HG02981 (cell line): Measurements from ENCODE around the gene AP2A1.
"Not testable (repeated sequence)": the region's sequence is repeated elsewhere in the genome, so short reads cannot be mapped to it uniquely, and the experiment has no call there.

Experiments used
- ATAC-seq: cut with Tn5 transposase; IDR thresholded peaks from one replicate; pipeline ENCODE4 v1.9.1; 2021; ENCODE audit warnings: mild to moderate bottlenecking, moderate library complexity; ENCODE audit not compliant: unreplicated experiment

The AP2A1 gene

DNA sequence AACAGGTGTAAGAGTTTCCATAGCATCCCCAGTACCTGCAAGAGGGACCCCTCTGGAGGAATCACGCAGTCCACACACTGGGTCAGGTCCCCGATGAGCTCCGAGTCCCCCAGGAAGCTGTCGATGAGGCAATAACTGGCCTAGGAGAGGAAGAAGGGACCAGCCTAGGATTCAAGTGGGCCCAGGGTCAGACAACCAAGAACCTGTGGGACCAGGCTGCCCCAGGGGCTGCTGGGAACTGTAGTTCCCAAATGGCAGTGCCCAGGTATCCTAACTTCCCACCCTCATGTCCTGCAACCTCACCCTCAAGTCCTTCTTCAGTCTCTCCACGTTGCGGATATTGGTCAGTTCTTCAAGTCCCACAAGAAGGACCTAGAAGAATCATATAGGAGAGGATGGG, 44.5 kb downstream of the AP2A1 start:
- ATAC-seq, result no peak

DNA sequence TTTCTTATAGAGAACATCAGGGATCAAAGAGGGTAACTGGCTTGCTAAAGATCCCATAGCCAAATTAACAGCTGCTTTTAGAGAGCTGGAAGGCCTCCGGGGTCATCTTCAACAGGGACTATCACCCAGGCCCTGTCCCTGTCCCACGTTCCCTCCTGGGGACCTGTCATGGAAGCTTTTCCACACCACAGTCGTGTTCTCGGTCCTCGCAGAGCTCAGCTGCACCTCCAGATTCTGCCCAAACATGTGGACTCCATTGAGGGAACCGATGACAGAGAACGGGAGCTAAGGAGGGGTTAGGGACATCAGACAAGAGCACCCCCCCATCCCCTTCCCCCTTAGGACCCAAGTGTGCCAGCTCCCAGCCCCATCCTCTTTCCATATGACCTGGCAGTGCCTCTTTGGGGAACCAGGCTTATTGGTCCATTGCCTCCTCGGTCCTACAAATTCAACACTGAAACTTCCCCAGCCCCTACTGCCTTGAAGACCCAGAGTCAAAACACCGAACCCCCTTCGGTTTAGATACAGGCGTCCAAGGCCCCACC, 45.7 kb downstream of the AP2A1 start:
- ATAC-seq, result no peak

DNA sequence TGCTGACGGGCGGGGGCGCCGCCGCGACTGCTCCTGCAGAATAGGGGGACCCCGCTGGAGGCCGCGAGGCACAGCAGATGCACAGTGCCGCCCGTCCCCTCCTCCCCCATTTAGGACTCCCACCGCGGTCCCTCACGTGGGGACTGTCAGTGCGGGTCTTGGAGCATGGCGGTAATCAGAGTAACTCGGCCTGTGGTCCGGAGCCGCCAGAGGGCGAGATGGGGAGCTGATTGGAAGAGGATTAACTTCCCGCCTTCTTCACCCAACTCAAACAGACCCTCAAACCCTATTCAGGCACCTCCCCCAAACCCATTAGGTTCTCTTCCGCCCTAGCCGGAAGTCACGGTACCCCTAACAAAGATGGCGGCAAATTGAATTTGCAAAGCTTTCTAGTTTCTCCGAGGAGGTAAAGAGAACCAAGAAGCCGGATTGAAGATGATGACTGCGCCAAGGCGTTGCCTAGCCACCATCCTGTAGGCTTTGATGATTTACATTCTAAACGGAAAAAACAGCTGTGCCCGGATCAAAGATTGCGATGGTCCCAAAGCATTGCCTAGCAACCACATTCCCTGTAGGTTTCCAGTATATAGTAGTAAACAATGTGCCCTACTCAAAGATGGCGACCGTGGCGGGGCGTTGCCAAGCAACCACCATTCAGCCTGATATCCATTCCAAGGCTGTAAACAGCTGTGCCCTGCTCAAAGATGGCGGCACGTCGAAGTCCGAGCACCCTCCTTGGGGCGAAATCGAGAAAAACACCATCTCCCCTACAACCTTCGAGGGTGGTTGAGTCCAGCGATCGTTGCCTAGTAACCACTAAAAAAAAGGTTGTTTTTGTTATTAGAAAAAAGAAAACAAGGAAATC, 46.4 kb downstream of the AP2A1 start, which contains the start of gene FUZ:
Gene FUZ, minus strand, starts transcription at position 296 of the 865 bp plus-strand sequence. Its CDS starts 186 bp downstream, at position 110.
- ATAC-seq, result peak; percentile 48

DNA sequence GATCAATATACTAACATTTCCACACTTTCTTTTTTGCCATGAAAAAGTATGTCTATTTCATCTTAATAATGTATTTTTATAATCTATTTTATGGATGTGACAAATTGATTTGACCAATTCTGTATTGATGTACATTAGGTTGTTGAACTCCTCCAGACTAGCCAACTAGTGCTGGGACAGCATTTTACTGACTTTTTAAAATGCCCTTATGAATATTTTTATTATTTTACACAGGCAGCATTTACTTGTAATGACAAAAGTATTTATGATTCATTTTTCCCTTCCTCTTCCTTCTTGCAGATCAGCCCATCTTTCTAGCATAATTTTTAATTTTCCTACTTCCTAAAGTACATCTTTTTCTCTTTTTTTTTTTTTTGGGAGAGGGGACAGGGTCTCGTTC, 47.2 kb downstream of the AP2A1 start:
- ATAC-seq, result no peak

DNA sequence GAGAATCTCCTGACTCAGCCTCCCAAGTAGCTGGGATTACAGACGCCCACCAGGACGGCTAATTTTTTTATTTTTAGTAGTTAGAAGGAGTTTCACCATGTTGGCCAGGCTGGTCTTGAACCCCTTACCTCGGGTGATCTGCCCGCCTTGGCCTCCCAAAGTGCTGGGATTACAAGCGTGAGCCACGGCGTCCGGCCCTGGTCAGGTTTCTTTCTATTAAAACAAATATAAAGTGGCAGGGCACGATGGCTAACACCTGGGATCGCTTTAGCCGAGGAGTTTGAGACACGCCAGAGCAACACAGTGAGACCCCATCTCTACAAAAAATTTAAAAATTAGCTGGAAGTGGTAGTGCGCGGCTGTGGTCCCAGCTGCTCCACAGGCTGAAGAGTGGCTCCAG, 49.8 kb downstream of the AP2A1 start:
- ATAC-seq, result no peak

DNA sequence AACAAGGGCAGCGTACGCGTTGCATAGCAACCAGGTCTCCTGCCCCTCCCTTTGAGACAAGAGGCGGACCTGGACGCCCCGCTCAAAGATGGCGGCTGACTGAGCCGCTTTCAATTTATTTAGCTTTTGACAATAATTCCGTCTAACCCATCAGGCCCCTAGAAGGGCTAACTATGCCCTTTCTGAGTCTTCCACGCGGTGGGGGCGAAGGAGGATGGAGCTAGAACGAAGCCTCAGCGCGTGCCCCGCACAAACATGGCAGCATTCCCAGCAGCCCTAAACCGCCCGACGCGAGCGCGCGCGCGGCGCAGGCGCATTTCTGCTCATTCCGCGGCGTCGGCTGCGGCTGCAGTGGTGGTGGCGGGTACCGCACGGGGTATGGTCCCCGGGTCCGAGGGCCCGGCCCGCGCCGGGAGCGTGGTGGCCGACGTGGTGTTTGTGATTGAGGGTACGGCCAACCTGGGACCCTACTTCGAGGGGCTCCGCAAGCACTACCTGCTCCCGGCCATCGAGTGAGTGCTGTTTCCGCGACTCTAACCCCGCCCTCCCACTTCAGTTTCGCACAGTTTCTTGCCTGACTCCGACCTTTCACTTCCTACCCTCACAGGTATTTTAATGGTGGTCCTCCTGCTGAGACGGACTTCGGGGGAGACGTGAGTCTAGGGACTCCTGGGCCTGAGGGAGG, 51.3 kb downstream of the AP2A1 start, which contains the start of gene MED25:
Gene MED25, plus strand, starts transcription at position 326 of the 685 bp plus-strand sequence. Its CDS starts 53 bp downstream, at position 379.
- peak; percentile 66 for ATAC-seq

DNA sequence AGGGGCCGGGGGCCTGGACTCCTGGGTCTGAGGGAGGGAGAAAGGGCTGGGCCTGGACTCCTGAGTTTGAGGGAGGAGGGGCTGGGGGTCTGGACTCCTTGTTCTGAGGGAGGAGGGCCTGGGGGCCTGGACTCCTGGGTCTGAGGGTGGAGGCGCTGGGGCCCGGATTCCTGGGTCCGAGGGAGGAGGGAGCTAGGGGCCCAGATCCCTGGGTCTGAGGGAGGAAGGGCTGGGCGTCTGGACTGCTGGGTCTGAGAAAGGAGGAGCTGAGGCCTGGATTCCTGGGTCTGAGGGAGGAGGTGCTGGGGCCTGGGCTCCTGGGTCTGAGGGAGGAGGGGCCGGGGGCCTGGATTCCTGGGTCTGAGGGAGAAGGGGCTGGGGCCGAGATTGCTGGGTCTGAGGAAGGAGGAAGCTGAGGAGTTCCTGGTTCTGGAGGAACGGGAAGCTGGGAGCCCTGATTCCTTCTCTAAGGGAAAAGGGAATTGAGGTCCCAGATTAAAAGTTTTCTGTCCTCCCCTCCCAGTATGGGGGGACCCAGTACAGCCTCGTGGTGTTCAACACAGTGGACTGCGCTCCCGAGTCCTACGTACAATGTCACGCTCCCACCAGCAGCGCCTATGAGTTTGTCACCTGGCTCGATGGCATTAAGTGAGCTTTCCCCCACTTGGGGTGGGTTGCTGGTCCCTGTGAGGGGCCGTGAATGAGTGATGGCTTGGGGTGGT, 52.0 kb downstream of the AP2A1 start:
- no peak for ATAC-seq

DNA sequence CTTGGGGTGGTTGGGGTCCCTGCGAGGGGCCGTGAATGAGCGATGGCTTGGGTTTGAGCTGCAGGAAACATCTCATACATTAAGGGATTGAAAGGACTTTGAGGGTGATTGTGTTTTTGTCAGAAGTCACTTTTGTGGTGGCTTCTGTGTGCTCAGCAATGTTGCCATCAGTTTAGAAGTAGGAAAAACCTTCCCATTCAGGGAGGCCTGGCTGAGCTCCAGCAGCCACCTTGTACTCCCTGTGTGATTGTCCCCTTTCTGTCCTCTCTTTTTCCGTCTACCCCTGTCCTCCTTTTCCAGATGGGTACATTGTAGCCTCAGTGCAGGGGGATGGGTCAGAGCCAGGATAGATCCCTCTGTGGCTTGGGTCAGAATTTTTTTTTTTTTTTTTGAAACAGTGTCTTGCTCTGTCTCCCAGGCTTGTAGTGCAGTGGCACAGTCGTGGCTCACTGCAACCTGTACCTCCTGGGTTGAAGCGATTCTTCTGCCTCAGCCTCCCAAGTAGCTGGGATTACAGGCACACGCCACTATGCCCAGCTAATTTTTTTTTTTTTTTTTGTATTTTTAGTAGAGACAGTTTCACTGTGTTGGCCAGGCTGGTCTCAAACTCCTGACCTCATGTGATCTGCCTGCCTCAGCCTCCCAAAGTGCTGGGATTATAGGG, 52.8 kb downstream of the AP2A1 start:
- ATAC-seq, result not testable (repeated sequence)

DNA sequence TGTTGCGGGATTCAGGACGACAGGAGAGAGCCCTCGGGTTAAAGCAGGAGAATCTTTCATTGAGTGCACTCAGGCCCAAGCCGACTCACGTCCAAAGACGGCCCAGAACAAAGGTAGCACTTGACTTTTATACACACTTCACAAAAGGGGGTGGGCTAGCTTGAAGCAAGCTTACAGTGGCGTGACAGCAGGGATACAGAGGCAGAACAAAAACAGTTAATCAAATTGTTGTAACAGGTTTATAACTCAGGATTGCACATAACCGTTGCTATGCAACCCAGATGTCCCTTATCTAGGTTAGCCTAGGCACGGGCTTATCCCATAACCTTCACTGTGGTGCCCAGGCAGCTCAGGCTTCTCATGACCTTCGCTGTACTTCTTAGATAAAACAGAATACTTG, 53.3 kb downstream of the AP2A1 start:
- ATAC-seq, result no peak

DNA sequence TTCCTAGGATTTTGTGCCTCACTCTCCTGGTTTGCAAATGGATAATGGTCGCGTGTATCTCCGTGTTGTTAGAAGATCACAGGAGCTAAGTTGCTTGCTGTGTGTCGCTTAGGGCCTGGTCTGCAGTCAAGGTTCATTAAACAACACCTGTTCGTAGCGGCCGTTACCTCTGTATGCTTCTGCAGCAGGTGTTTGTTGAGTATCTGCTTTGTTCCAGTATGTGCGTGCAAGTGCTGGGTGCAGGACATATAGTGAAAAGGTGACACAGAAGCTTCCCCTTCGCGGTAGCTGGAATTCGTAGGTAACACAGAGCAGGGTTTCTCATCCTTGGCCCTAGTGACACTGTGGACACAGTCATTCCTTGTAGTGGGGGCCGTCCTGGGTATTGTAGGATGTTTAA, 56.7 kb downstream of the AP2A1 start:
- no peak for ATAC-seq

DNA sequence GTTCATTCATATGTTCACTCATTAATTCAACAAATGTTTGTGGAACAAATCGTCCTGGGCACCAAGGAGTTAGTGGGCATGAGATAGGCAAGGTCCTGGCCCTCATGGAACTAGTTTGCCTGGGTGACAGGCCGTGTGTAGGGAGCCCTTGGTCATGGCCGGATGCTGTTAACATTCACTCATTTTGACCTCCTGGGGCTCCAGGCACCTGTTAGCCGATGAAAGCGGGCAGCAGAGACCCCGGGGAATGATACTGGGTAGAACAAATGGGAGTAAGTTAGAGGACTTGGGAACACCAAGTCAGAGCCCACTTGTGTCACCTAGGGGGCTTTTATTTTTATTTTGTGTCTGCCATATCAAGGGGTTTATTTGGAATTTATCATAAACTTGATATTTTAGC, 57.9 kb downstream of the AP2A1 start:
- no peak for ATAC-seq

DNA sequence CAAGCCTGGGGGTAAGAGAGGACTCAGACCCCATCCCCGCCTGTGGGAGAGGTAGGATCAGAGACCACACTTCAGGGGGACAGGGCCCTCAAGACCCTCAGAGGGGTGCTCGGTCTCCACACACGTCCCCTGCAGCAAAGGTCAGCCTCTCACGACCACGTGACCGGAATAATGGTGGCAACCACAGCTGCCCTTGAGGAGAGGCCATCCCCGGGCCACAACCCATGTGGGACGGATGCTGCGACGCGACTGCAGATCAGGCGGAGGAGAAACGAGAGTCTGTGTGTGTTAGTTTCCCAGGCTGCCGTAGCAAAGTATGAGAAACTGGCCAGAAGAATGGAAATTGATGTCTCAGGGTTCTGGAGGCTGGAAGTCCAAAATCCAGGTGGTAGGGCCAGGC, 60.2 kb downstream of the AP2A1 start:
- no peak for ATAC-seq

DNA sequence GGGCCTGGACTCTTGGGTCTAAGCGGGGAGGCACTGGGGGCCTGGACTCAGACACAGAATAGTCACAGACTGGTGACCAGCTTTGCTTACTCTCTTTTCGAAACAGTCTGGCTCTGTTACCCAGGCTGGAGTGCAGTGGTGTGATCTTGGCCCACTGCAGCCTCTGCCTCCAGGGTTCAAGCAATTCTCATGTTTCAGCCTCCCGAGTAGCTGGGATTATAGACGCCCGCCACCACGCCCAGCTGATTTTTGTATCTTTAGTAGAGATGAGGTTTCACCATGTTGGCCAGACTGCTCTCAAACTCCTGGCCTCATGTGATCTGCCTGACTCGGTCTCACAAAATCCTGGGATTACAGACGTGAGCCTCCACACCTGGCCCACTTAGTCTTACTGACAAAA, 62.4 kb downstream of the AP2A1 start:
- no peak for ATAC-seq

DNA sequence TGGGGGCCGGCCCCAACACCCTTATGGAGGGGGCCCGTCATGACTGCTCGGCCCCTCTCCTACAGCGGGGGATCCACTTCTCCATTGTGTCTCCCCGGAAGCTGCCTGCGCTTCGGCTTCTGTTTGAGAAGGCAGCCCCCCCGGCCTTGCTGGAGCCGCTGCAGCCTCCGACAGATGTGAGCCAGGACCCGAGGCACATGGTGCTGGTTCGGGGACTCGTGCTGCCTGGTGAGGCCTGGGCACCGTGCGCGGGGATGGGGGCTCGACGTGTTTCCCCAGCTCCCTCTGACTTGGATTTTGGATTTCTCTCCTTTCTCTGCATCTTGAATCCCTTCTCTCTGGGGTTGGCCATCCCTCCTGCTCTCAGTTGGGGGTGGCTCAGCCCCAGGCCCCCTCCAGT, 62.9 kb downstream of the AP2A1 start:
- no peak for ATAC-seq

DNA sequence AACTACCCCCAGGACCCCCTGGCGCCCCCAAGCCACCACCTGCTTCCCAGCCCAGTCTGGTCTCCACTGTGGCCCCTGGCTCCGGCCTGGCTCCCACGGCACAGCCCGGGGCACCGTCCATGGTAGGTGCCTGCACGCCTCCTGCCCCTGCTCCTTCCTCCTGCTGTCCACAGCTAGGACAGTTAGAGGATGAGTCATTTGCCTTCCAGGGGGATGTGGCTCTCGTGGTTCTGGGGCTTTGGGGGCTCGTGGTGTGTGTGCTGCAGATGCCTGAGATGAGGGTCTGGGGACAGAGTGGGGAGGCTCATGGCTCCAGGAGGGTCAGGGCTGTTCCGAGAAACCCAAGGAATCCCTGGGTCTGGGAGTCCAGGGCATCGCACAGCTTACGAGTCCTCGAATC, 64.0 kb downstream of the AP2A1 start:
- ATAC-seq, result no peak

DNA sequence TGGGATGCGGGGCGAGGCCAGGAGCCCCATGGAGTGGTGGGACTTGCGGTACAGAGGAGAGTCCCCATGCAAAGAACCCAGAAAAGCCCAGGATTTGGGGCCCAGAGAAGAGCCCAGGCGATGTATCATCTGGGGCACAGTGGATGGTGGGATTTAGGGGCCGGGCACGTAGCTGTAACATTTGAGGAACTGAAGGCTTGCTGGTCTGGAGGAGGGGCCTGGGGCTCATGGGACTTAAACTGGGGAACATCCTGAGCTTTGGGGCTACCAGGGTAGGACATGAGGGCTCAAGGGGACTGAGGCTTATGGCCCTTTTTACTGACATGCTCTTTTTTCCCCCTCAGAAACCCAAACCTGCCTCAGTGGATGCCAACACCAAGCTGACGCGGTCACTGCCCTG, 64.8 kb downstream of the AP2A1 start:
- no peak for ATAC-seq

DNA sequence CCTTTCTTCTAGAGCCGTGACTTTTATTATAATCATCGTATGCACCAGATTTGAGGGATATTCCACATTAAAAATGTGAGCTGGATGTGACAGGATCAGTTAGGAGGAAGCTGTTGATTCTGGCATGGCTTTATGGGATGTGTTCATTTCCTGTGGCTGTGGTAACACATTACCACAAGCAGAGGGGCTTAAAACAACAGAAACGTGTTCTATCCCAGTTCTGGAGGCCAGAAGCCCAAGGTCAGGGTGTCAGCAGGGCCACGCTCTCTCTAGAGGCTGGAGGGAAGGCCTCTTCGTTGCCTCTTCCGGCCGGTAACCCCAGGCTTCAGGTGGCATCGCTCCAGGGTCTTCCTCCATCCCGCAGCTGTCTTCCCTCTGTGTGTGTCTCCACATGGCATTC, 65.8 kb downstream of the AP2A1 start:
- no peak for ATAC-seq

DNA sequence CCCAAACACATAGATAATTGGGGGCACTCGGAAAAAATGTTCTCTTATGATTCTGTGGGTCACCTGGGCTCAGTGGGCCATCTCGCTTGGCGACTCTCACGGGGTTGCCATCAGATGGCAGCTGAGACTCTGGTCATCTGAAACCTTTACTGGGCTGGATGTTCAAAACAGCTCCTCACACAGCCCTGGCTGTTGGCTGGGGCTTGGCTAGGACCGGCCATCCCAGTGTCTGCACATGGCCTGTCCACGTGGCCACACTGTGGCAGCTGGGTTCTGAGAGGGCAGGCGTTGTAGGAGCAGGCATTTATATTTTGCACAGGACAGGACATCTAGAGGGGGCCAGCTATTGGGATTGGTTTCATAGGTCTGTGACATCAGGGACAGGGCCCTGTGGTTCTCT, 66.8 kb downstream of the AP2A1 start:
- no peak for ATAC-seq

DNA sequence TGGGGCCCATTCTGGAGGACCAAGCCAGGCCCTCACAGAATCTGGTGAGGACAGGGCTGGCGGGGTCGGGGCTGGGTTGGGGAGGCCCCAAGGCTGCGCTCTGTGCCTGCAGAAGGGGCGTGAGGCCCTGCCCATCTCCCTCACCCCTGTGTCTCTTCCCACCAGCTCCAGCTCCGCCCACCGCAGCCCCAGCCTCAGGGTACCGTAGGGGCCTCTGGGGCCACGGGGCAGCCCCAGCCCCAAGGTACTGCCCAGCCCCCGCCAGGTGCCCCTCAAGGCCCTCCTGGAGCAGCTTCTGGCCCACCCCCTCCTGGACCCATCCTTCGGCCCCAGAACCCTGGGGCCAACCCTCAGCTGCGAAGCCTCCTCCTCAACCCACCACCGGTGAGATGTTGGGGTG, 68.8 kb downstream of the AP2A1 start:
- ATAC-seq, result no peak

DNA sequence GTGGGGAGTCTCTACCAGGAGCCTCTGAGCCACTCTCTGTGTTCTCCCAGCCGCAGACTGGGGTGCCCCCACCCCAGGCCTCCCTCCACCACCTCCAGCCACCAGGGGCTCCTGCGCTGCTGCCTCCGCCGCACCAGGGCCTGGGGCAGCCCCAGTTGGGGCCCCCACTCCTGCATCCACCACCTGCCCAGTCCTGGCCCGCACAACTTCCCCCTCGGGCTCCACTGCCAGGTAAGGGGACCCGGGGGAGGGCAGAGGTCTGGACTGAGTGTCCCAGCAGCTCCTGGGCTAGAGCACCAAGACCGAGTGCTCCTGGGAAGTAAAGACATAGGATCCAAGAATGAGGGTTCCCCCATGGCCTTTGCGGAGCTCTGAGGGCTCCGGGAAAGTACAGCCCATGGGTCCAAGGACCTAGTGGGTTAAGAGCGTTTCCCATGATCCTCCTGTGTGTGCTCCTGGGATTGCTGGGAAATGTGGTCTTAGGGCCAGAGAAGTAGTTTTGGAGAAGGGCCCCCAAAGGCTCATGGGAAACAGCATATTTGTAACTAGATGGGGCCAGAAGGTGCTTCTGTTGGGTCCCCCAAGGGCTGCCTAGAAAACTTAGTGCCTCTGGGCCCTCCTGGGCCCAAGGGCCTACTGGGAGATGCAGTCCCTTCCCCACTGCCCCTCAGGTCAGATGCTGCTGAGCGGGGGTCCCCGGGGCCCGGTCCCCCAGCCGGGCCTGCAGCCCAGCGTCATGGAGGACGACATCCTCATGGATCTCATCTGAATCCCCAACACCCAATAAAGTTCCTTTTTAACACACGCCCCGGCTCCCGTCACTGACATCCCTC, 69.6 kb downstream of the AP2A1 start:
- no peak for ATAC-seq
